HG03442 (cell line): ENCODE measurements around the gene TBXAS1.

Experiments
- ATAC-seq: cut with Tn5 transposase; IDR thresholded peaks from one replicate; pipeline ENCODE4 v1.9.1; 2021; ENCODE audit warnings: mild to moderate bottlenecking, moderate library complexity; ENCODE audit not compliant: unreplicated experiment

TBXAS1 gene

DNA sequence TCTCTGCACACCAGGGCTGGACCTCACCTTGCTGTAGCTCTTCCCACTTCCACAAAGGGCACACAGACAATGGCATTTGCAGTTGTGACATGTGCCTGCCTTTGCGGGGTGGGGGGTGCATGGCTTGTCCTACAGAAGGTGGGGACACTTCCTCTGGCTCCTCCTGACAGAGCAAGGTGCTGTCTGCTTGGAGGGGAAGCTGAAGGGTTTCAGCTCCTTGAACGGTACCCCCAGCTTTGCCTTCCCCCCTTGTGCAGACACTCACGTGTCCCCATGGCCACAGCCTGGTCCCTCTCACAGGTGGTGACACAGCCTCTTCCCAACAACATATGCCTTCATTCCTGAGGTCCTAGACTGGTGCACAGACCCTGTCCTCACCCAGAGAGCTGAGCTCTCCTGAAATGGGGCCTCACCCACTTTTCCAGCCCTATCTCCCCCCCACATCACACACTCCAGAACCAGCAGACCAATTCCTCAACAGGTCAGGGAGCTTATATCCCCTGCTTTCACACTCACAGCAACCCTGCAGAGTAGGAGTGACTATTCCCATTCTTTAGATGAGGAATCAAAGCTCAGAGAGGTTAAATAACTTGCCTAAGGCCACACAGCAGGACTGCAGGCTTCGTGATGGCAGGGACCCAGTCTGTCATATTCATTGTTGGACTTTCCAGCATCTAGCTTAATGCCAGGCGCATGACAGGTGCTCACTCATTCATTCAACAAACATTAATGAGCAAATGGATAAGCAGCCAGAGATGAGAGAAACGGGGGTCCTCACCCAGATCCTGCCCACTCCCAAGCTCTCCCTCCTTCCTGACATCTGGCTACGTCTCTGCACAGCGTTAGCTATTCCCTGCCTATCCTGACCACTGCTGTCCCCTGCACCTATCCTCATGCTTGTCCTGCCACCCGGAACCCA lies 189.3 kb downstream of the TBXAS1 start:
- ATAC-seq = no peak

DNA sequence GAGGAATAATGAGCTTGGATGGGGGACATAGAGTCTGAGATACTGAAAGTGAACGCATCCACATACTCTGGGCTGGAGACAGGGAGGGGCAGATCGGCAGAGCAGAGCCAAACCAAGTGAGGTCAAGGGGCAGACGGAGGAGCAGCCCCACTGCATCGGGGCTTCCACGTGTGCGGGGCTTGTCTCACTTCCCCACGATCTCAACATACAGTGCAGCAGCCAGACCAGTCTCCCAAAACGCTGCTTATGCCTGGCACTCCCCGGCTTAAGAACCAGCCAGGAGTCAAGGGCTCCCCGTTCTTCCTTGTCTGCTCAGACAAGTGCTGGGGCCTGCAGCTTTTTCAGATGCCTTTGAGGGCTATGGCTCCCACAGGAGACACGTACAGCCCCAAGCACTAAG lies 190.1 kb downstream of the TBXAS1 start:
- no peak for ATAC-seq

DNA sequence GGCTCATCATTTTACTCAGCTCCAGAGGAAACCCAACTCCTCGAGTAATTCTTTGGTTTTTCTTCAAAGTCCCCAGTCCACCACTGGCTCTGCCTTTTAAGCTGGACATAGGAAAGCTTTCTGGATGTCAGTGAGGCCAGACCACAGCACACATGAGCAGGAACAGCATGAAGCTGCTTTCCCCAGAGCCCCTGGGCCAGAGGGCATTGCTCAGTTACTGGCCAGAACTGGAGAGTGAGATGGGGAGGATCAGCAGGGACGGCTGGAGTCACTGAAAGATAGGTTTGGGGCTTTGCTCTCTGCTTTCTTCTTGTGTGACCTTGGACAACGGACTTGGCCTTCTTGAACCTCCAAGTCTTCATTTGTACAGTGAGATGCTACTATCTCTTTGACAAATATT lies 190.5 kb downstream of the TBXAS1 start:
- ATAC-seq = no peak

DNA sequence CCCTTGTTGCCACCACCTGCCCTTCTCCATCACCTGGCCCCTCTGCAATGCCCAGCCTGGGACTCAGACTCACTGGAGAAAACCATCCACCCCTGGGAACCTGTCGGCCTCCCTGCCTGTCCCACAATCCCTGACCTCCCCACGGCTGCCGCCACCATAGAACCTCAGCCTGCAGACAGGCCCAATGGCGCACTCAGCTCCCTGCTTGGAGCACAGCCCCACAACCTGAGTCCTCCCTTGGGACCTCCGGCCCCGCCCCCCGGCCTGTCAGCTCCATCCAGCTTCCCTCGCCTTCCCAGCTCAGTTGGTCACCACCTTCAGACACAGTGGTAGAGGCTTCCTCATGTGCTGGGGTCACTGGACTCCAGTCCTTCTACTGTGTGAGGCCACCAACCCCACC lies 192.5 kb downstream of the TBXAS1 start:
- ATAC-seq = no peak

DNA sequence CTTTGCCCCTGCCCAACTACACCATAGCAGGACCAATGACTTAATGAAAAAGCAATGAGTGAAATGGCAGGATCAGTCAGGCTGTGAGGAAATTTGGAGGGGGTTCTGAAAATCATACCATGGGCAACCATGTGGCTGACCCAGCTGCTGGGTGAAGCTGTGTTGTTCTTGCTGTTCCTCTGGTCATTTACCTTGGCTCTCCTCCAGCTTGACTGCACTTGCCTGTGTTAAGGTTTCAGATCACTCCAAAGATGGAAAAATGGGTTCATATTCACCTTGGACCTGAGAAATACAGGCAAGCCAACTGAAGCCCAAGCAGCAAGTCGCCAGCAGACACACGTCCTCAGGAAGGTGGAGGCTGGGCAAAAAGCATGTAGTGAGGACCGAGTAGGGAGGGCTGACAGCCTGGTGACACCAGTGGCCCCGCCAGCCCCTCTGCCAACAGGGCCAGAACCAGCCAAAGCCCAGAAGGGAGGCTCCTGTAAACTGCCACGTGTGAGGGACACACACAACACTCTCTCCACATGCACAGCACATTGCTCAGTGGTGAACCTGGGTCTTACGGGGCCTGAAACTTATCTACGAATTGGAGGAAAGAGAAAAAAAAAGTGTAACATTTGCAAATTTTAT lies 193.6 kb downstream of the TBXAS1 start:
- ATAC-seq = no peak

DNA sequence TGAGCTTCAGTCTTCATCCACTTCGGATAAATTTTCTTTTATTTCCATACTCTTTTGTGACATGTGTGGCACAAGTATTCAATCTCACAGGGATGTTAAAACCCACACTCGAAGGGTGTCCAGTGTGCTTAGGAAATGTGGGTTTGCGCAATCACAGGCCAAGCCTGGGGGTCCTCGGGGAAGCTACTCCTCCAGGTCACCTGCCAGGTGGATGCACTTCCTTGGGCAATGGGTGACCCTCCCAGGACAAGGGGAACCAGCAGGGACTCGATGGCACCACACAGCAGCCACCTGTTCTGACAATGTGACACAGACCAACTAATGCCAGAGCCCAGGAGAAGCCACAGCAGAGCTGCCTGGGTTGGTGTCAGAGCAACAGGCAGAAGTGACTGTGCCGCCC lies 194.7 kb downstream of the TBXAS1 start:
- no peak for ATAC-seq

DNA sequence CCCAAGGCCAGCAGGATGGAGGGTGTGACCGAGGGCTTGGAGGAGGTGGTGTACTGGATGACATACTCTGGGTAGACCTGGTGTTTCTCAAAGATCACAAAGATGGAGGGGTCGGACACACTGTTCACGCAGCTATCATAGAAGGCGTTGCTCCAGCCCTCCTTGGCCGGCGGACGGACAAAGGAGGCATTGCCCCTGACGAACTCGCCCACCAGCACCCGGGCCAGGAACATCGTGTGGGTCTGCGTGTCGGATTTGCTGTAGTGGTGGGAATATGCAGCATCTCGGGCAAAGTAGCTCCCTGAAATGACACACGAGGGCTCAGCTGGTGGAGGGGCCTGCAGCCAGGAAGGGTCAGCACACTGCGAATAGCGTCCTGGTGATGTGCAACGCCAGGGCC lies 195.5 kb downstream of the TBXAS1 start:
- no peak for ATAC-seq

DNA sequence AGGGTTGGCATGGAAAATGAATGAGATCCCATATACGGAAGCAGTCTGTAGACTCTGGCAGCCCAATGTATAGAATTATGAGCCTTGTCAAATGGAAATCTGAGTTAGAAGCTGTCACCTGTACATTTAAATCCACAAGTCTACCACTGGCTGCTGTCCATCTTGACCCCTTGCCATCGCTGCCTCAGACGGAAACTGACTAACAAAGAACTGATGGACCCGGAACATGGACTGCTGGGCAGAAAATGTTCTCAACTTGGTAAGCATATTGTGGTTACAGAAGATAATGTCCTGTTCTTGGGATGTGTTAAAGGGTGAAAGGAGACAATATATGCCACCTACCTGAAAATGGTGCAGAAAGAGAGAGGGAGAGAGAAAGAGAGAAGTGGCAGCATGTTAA lies 196.2 kb downstream of the TBXAS1 start:
- ATAC-seq = no peak

DNA sequence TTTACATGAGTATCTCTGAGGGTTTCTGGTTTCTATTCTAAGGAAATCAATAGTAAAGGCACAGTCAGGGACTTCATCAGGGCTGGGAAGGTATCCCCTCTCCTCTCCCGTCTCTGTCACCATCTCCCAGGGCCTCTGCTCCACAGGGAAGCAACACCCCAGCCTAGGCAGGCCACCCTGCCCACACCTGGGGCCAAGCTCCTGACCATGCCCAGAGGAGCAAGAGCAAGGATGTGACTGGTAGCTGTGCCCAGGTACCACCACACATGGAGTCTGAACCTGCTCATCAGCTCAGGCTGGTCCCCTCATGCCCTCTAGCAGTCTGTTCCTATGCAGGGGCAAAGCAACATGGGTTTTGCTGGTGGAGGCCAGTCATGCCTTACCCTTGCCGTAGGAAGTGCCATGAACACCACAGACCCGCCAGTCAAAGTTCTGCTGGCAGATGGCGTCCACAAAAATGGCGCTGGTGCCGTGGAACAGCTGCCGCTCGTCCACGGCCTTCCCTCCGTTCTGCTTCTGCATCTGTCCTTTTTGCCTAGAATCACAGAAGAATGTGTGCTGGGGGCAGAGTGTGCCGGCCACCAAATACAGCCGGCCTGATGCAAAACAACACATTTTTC lies 196.9 kb downstream of the TBXAS1 start:
- ATAC-seq = no peak

DNA sequence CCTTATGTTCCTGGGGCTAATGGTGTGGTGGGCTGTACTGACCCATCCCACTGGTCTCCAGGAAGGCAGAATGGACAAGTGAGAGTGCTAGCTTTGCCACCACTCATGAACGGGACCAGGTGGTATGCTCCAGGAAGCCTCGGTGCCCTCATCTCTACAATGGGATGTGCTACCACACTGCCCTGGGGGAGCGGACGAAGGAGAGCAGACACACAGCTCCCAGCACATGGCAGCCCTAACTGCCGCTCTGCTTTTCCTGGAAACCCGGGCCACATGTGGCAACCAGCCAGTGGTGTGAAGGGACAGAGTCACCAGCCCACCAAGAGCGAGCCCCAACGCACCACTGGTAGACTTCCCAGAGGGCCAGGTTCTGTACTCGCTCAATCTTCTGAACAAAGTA lies 197.9 kb downstream of the TBXAS1 start:
- ATAC-seq = no peak

DNA sequence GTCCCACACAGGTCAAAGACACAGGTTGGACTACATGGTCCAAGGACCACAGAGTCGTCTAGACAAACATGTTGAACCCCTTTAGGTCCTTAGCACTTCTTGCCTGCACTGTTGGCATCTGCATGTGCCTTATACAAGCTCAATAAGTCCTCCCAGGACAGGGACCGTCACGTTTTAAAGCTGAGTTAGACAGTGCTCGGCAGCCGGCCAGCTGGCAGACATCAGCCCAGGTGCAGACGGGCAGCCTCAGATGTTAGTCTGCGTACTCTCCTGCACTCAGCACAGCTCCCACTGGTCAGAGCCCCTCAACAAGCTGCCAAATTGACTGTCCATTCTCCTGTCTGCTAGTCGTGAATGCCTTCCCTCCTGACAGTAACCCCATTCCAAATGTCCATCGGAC lies 198.8 kb downstream of the TBXAS1 start:
- no peak for ATAC-seq

DNA sequence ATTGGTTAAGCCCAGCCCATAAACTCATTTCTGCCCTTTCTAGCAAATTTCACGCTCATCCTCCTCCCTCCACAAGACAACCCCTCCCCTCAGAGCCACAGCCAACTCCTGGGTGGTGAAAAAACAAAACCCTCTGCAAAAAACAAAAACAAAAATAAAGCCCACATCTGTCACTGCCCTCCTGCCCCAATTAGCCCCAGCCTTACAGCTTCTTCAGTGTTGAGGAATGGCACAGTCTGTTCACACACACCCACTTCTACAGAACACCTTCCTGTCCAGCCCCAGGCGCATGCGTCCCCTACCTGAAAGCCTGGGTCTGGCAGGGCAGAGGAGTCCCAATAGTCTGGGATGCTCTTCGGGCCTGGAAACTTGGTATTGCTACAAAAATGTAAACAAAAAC lies 199.2 kb downstream of the TBXAS1 start:
- ATAC-seq = no peak

DNA sequence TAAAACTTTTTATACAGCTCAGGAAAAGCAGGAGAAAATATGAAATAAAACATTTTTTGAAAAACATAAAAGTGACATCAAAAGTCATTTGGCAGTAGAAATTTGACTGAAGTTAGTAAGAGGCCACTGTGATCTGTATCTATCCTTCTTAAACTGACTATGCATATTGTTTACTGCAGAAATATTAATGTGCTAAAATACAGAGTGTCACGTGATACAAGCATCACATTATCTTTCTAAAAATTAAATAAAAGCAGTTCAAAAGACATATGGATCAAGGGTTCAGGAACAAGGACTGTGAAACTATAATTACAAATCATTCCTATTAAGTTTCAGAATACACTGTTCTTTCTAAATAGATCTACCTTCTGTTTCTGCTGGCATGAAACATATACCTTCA lies 200.0 kb downstream of the TBXAS1 start:
- ATAC-seq = no peak

DNA sequence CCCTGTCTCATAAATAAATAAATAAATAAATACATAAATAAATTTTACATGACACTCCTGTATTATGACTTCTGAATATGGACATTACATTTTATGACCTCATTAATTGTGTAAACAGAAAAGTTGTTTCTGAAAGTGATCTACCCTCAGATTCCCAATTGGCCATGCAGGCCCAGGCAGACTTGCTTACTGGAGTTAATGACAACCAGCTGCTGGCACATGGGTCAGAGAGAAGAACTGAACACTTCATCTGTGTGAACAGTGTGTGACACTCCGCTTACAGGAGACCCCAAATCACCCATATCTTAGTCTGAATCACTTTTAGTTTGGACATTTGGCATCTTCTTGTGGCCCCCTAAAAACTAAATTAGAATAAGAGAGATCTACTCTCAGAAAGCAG lies 202.3 kb downstream of the TBXAS1 start:
- ATAC-seq = no peak

DNA sequence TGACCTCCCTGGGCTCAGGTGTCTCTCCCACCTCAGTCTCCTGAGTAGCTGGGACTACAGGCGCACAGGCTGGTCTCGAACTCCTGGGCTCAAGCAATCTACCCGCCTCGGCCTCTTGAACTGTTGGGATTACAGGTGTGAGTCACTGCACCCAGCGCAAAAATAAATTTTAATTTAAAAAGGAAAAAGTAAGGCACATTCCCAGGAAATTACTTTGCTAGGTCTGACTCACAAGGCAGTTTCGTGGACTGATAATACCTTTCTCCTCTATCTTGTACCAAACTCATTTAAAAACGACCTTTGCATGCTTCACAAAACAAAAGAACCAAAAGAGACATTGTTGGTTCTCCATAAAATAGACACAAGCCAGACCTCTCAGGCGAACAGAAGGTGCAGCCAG lies 204.0 kb downstream of the TBXAS1 start:
- no peak for ATAC-seq

DNA sequence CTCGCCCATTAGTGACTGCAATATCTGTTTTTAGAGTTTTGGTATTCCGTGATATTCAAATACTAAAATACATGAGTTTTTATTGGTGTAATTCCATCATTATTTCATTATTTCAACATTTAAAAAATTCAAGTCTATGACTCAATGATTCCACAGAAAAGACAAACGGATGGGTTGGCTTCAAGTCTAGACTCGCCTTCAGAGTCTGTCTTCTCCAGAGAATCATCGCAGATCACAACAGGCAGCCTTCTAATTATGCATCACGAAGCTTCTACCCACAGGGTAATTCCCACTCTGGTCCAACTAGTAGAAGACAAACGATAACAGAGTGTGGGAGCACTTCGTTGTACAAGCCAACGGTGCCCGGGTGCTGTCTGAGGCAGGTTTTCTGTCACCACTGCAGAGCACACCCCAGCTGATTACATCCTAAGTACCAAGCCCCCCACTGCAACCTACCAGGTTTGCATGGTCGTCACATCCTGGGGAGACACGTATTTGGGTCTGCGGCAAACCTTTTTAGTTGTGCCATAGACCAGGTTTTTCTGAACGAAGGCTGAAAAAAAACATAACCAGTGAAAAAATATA lies 204.8 kb downstream of the TBXAS1 start:
- ATAC-seq = no peak

DNA sequence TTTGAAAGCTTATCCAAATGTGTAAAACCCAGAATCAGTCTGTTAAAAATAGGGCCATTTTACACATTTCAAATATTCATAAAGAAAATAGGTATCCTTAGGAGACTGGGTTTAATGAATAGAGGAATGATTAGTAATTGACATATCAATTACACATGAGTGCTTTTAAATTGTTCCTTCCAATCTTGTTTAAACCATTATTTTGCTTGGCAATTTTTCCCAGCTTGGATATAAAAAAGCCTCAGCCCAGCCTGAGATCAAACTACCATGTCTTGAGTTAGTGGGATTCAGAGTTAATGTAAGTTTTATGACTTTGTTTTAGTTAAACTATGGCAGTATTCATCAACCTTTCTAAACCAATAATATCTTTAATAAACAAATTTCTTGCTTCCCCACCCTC lies 205.4 kb downstream of the TBXAS1 start:
- no peak for ATAC-seq

DNA sequence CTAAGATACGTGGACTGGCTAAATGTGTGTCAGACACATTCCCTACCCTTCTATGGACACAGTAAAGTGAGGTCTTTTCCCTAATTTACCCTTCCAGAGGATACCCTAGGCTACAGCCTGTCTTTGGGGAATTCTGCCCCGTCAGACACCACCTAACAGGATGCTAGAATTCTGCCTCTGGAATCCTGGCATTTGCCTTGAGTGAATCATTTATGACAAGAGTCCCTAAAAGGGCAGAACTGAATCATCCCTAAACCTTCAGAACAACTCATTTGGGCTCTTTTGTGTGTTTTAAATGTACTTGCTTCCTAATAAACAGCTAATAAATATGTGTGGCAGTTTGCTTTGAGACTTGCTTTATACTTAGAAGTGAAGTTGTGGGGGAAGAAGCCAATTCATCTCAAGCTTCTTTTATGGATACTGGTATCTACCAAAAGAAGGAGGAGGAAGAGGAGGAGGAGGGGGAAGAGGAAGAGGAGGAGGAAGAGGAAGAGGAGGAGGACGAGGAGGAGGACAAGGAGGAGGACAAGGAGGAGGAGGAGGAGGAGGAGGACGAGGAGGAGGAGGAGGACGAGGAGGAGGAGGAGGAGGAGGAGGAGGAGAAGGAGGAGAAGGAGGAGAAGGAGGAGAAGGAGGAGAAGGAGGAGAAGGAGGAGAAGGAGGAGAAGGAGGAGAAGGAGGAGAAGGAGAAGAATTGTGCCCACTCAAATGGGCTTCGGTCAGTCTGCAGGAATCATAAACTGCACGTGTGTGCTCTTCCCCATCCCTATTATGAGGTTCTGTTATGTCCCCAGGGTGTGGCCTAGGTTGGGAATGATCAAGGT lies 206.5 kb downstream of the TBXAS1 start:
- ATAC-seq = no peak

DNA sequence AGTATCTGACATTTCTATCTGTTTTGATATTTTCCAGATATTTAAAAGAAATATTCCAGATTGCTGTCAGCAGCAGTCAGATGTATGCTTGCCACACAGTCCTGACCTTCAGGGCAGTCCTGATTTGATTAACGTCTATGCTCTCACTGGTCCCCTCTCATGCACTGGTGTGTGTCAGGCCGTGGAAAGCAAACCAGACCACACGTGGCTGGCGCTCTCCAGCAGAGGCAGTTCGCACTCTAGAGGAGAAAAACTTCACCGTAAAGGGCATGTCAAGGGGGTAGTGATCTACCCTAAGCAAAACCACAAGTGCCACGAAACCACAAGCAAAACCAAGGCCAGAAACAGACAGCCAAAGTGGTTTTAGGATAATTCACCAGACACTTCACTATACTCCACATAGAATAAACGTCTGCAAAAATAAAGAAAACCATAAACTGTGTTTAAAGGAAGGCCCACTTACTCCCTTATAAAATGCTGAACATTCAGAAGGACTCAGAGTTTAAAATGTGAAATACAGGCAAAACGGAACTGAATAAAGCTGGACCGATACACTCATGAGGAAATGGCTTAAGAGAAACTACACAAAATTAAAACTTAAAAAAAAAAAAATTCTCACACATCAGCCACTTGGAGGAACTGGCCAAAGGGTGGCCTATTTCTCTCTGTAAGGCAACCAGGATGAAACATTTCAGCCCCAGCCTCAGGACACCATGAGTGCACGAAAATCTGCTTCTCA lies 207.3 kb downstream of the TBXAS1 start:
- ATAC-seq = peak; percentile 59

DNA sequence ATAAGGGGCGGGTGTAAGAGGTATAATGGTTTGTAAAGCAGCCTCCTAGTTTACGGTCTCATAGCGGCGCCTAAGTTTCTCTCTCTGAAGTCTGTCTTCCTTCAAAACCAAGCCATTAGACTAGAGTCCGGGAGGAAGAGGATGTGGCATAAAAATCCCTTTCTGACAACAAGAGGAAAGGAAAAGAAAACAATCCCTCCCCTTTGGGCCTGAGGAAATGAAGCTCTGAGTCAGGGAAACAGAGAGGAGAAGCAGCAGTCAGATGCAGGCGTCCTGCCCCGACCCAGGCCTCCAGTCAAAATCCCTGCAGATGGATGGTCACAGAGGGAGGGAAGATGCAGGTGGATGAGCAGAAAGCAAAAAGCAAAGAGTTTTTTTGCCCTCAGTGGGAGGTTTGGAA lies 210.0 kb downstream of the TBXAS1 start:
- ATAC-seq = no peak
